Liver (tissue), 9 donors: ENCODE data around the gene SMYD3. TPM values are rescaled to one million over a fixed set of nuclear protein-coding genes. Genes with fewer than 3 reads are reported as not detected.

Experiments
- DNase-seq: peaks from one replicate; pipeline ENCODE4 v3.0.0-alpha.2; 2017; ENCODE audit warnings: low spot score
- H3K27ac ChIP-seq, 2 donors: one replicate each; pipeline ENCODE4 v1.7.0; 2013; ENCODE audit warnings: inconsistent platforms in 2 of 2, low read length in 2 of 2, control low read depth in 1 of 2, low read depth in 1 of 2, mild to moderate bottlenecking in 1 of 2
- H3K27me3 ChIP-seq, 4 donors: one replicate each; pipeline versions ENCODE4 v1.6.1 to v1.7.0; 2013; ENCODE audit warnings: low read length in 3 of 4, inconsistent platforms in 1 of 4, mild to moderate bottlenecking in 1 of 4, moderate library complexity in 1 of 4; ENCODE audit not compliant: control insufficient read depth in 4 of 4, insufficient read depth in 4 of 4
- H3K36me3 ChIP-seq, 4 donors: one replicate each; pipeline versions ENCODE4 v1.6.1 to v1.7.0; 2013; ENCODE audit warnings: low read length in 3 of 4, mild to moderate bottlenecking in 3 of 4, low read depth in 1 of 4, moderate library complexity in 1 of 4; ENCODE audit not compliant: control insufficient read depth in 4 of 4, insufficient read depth in 3 of 4
- H3K4me1 ChIP-seq, 4 donors: one replicate each; pipeline versions ENCODE4 v1.6.1 to v1.7.0; 2013; ENCODE audit warnings: low read length in 3 of 4, mild to moderate bottlenecking in 3 of 4, moderate library complexity in 1 of 4; ENCODE audit not compliant: control insufficient read depth in 4 of 4, insufficient read depth in 4 of 4
- H3K4me3 ChIP-seq, 3 donors: one replicate each; pipeline versions ENCODE4 v1.6.1 to v1.7.0; 2013; ENCODE audit warnings: low read length in 3 of 3, control low read depth in 1 of 3, low read depth in 1 of 3, mild to moderate bottlenecking in 1 of 3
- H3K9ac ChIP-seq, 2 donors: one replicate each; pipeline ENCODE4 v1.7.0; 2013; ENCODE audit warnings: low read length in 2 of 2, mild to moderate bottlenecking in 2 of 2, moderate library complexity in 2 of 2, control low read depth in 1 of 2, low read depth in 1 of 2
- H3K9me3 ChIP-seq, 4 donors: one replicate each; pipeline versions ENCODE4 v1.6.1 to v1.7.0; 2013; ENCODE audit warnings: low read length in 3 of 4; ENCODE audit not compliant: control insufficient read depth in 4 of 4
- EGR1 ChIP-seq, 2 donors: IDR thresholded peaks; 2 replicates each; pipeline ENCODE4 v1.6.1; 2016 to 2018; ENCODE audit warnings: antibody characterized with exemption in 2 of 2, low read depth in 2 of 2
- FOXA1 ChIP-seq: IDR thresholded peaks from 2 replicates; pipeline ENCODE4 v1.6.1; 2016; ENCODE audit warnings: antibody characterized with exemption
- GABPA ChIP-seq, 2 donors: IDR thresholded peaks in 1 of 2; conservative IDR thresholded peaks in 1 of 2; 2 replicates each; pipeline ENCODE4 v1.6.1; 2016; ENCODE audit warnings: antibody characterized with exemption in 2 of 2, mild to moderate bottlenecking in 1 of 2, moderate library complexity in 1 of 2
- HNF4G ChIP-seq: IDR thresholded peaks from 2 replicates; pipeline ENCODE4 v1.6.1; 2016; ENCODE audit warnings: antibody characterized with exemption
- JUND ChIP-seq, 2 donors: IDR thresholded peaks; 2 replicates each; pipeline ENCODE4 v1.6.1; 2016; ENCODE audit warnings: antibody characterized with exemption in 2 of 2
- MAX ChIP-seq: IDR thresholded peaks from 2 replicates; pipeline ENCODE4 v1.6.1; 2016; ENCODE audit warnings: antibody characterized with exemption
- NR2F2 ChIP-seq: IDR thresholded peaks from 2 replicates; pipeline ENCODE4 v1.6.1; 2016; ENCODE audit warnings: antibody characterized with exemption
- RAD21 ChIP-seq, 2 donors: IDR thresholded peaks; 2 replicates each; pipeline ENCODE4 v1.6.1; 2016; ENCODE audit warnings: antibody characterized with exemption in 2 of 2, mild to moderate bottlenecking in 2 of 2
- SP1 ChIP-seq: IDR thresholded peaks from 2 replicates; pipeline ENCODE4 v1.6.1; 2018; ENCODE audit warnings: antibody characterized with exemption, mild to moderate bottlenecking
- TAF1 ChIP-seq: conservative IDR thresholded peaks from 2 replicates; pipeline ENCODE4 v1.6.1; 2016; ENCODE audit warnings: antibody characterized with exemption, mild to moderate bottlenecking
- YY1 ChIP-seq: IDR thresholded peaks from 2 replicates; pipeline ENCODE4 v1.6.1; 2016; ENCODE audit warnings: antibody characterized with exemption, mild to moderate bottlenecking
- ZBTB33 ChIP-seq: IDR thresholded peaks from 2 replicates; pipeline ENCODE4 v1.6.1; 2016; ENCODE audit warnings: antibody characterized with exemption
- WGBS: extraction: QIAGEN DNeasy Blood & Tissue Kit; methylation state at CpG from one replicate; pipeline ENCODE4 v1.1.7; 2013; 5-methylcytosine and 5-hydroxymethylcytosine counted together
- polyA plus RNA-seq, 2 donors: library from polyadenylated mRNA; stranded (reverse) in 1 of 2; unstranded in 1 of 2; fragments of 200-250 nt in 1 of 2; fragments of >200 nt in 1 of 2; fragmentation: Nextera tagmentation in 1 of 2; extraction: Ambion mirVana in 1 of 2; gene quantifications; one replicate each; pipeline versions ENCODE4 v1.2.1 to v1.2.3, GENCODE V29; 2013 to 2015
- total RNA-seq, 2 donors: library from RNA; depleted of rRNA; stranded (reverse); fragments of >200 nt; gene quantifications; one replicate each; pipeline ENCODE4 v1.2.3, GENCODE V29; 2014
- TF ChIP-seq, protein P1 (sequence below): IDR thresholded peaks from 2 replicates; pipeline ENCODE4 v1.6.1; 2016; ENCODE audit warnings: antibody characterized with exemption
- TF ChIP-seq, protein P2 (sequence below): IDR thresholded peaks from 2 replicates; pipeline ENCODE4 v1.6.1; 2016; ENCODE audit warnings: antibody characterized with exemption, mild to moderate bottlenecking
- TF ChIP-seq, protein P3 (sequence below): fragments of 150-350 bp; IDR thresholded peaks from 2 replicates; pipeline ENCODE4 v1.5.1; 2017; ENCODE audit warnings: improper control_type of control experiment, low read depth, low read length; ENCODE audit not compliant: missing input control
- donor health status: healthy.
- donor health status: healthy.
- donor health status: healthy.
- donor health status: healthy.
- donor health status: healthy.

The SMYD3 gene
- total and polyA plus RNA-seq, 4 donors, result 3.1 to 9.1 (median 8.0) TPM

DNA sequence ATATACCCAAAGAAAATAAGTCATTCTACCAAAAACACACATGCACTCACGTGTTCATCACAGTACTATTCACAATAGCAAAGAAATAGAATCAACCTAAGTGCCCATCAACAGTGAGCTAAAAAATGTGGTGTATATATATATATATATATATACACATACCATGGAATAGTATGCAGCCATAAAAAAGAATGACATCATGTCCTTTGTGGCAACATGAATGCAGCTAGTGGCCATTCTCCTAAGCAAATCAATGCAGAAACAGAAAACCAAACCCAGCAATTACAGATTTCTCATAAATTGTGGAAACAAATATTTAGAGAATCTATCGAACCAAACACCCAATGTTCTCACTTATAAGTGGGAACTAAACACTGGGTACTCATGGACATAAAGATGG is 585.7 kb downstream of the SMYD3 start (continued):
- TF ChIP-seq ZBTB33, result no peak

- Histone ChIP-seq H3K27ac (no peak overlapping the region), H3K36me3 (peaks cover 0 to 2% (median 0%) of the 10 kb centered on the region in 4 donors), H3K9me3 (no peaks in the 10 kb centered on the region), H3K27me3 (no peaks in the 10 kb centered on the region), H3K9ac (no peak overlapping the region), H3K4me1 (no peaks in the 10 kb centered on the region), H3K4me3 (no peak overlapping the region)
- no peak for DNase-seq
- no peak for TF ChIP-seq RAD21 (IDR thresholded peaks at IDR 0.05)
- TF ChIP-seq YY1, result no peak
- TF ChIP-seq TAF1, result no peak
- TF ChIP-seq JUND (IDR thresholded peaks at IDR 0.05), result no peak
- TF ChIP-seq SP1, result no peak
- TF ChIP-seq EGR1 (IDR thresholded peaks at IDR 0.05; ENCODE audit: low read depth in 2 of 2), result no peak
- no peak for TF ChIP-seq GABPA (IDR thresholded peaks at IDR 0.05 in 1 of 2, conservative IDR thresholded peaks at IDR 0.05 in 1 of 2)
- no peak for TF ChIP-seq HNF4G
- TF ChIP-seq, protein P1, sequence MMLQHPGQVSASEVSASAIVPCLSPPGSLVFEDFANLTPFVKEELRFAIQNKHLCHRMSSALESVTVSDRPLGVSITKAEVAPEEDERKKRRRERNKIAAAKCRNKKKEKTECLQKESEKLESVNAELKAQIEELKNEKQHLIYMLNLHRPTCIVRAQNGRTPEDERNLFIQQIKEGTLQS, result no peak
- TF ChIP-seq, protein P2, sequence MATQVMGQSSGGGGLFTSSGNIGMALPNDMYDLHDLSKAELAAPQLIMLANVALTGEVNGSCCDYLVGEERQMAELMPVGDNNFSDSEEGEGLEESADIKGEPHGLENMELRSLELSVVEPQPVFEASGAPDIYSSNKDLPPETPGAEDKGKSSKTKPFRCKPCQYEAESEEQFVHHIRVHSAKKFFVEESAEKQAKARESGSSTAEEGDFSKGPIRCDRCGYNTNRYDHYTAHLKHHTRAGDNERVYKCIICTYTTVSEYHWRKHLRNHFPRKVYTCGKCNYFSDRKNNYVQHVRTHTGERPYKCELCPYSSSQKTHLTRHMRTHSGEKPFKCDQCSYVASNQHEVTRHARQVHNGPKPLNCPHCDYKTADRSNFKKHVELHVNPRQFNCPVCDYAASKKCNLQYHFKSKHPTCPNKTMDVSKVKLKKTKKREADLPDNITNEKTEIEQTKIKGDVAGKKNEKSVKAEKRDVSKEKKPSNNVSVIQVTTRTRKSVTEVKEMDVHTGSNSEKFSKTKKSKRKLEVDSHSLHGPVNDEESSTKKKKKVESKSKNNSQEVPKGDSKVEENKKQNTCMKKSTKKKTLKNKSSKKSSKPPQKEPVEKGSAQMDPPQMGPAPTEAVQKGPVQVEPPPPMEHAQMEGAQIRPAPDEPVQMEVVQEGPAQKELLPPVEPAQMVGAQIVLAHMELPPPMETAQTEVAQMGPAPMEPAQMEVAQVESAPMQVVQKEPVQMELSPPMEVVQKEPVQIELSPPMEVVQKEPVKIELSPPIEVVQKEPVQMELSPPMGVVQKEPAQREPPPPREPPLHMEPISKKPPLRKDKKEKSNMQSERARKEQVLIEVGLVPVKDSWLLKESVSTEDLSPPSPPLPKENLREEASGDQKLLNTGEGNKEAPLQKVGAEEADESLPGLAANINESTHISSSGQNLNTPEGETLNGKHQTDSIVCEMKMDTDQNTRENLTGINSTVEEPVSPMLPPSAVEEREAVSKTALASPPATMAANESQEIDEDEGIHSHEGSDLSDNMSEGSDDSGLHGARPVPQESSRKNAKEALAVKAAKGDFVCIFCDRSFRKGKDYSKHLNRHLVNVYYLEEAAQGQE, result no peak
- TF ChIP-seq FOXA1, result no peak
- TF ChIP-seq NR2F2, result no peak
- TF ChIP-seq, protein P3, sequence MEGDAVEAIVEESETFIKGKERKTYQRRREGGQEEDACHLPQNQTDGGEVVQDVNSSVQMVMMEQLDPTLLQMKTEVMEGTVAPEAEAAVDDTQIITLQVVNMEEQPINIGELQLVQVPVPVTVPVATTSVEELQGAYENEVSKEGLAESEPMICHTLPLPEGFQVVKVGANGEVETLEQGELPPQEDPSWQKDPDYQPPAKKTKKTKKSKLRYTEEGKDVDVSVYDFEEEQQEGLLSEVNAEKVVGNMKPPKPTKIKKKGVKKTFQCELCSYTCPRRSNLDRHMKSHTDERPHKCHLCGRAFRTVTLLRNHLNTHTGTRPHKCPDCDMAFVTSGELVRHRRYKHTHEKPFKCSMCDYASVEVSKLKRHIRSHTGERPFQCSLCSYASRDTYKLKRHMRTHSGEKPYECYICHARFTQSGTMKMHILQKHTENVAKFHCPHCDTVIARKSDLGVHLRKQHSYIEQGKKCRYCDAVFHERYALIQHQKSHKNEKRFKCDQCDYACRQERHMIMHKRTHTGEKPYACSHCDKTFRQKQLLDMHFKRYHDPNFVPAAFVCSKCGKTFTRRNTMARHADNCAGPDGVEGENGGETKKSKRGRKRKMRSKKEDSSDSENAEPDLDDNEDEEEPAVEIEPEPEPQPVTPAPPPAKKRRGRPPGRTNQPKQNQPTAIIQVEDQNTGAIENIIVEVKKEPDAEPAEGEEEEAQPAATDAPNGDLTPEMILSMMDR, result no peak
- TF ChIP-seq MAX, result no peak
- no peak for TF ChIP-seq ZBTB33
- 81% methylated on average over 6 of the region's 6 CpGs for WGBS
Measured at GRCh38 chr1:245917403-245917802, 589.7 kb downstream of the SMYD3 start.
